Measurements from ENCODE around the gene ATP6AP1. TPM values are rescaled to one million over a fixed set of nuclear protein-coding genes. Genes with fewer than 3 reads are reported as not detected.
A peak's percentile ranks its signal among the peaks of the same experiment; 100 is the strongest.

Gene ATP6AP1
- total RNA-seq, 1 experiment from 2014 or later, result 112 TPM

DNA sequence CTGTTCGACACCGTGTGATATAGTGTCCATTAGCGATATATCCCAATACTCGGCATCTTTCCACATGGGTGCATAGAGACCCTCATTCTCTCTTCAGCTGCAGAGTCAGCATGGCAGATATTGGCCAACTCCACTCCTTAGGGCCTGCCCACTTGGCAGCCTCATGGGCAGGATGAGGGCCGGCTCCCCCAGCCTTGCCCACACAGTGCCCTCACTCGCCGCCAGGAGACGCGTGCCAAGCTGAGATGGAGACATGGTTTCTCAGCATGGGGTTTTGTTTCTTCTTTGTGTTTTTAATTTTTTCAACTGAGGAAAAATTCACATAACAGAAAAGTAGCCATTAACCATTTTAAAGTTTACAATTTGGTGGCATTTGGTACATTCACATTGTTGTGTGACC is 24.3 kb downstream of the ATP6AP1 start:
- TF ChIP-seq, protein P1, sequence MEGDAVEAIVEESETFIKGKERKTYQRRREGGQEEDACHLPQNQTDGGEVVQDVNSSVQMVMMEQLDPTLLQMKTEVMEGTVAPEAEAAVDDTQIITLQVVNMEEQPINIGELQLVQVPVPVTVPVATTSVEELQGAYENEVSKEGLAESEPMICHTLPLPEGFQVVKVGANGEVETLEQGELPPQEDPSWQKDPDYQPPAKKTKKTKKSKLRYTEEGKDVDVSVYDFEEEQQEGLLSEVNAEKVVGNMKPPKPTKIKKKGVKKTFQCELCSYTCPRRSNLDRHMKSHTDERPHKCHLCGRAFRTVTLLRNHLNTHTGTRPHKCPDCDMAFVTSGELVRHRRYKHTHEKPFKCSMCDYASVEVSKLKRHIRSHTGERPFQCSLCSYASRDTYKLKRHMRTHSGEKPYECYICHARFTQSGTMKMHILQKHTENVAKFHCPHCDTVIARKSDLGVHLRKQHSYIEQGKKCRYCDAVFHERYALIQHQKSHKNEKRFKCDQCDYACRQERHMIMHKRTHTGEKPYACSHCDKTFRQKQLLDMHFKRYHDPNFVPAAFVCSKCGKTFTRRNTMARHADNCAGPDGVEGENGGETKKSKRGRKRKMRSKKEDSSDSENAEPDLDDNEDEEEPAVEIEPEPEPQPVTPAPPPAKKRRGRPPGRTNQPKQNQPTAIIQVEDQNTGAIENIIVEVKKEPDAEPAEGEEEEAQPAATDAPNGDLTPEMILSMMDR (IDR thresholded peaks at IDR 0.05; ENCODE audit: insufficient read depth in 1 of 2, low read depth in 1 of 2, low read length in 1 of 2, severe bottlenecking in 1 of 2, unreplicated experiment in 1 of 2), result no peak
- Histone ChIP-seq H3K36me3 (ENCODE audit: control insufficient read depth, insufficient read depth, low read length) (no peaks in the 10 kb centered on the region), H3K4me3 (ENCODE audit: low read depth, low read length) (no peak overlapping the region), H3K27me3 (replicated peaks; ENCODE audit: control insufficient read depth, insufficient read depth, low read length) (no peaks in the 10 kb centered on the region), H3K9me3 (no peaks in the 10 kb centered on the region), H3K4me1 (no peaks in the 10 kb centered on the region)
- H3K36me3 Mint-ChIP-seq (ENCODE audit: insufficient read depth, unreplicated experiment), result peaks cover 21% of the 10 kb centered on the region
- no TSS peak for BruUV-seq (replicated peaks)
- no peak for DNase-seq
- intact Hi-C loops (cut with micrococcal nuclease; ENCODE audit: unreplicated experiment), result no loop called here
- no peaks in the 10 kb centered on the region for H3K4me1 Mint-ChIP-seq (ENCODE audit: low read depth, unreplicated experiment)
- no peak overlapping the region for H3K27ac Mint-ChIP-seq (ENCODE audit: unreplicated experiment)
- CTCF ChIA-PET, result interaction anchor here (0.7 kb wide), 1 partner anchor 643 kb away, joined by 5 read pairs; no protein-coding TSS in a partner anchor
- H3K4me3 Mint-ChIP-seq (ENCODE audit: unreplicated experiment), result no peak overlapping the region
- POLR2A ChIA-PET, result interaction anchor here (0.6 kb wide), 2 partner anchors 33 to 38 kb away, joined by 3 to 5 read pairs; partner anchors contain the start of genes SLC10A3 and UBL4A
- H3K9me3 Mint-ChIP-seq (ENCODE audit: unreplicated experiment), result no peaks in the 10 kb centered on the region
- no peaks in the 10 kb centered on the region for H3K27me3 Mint-ChIP-seq (ENCODE audit: insufficient read depth, unreplicated experiment)

DNA sequence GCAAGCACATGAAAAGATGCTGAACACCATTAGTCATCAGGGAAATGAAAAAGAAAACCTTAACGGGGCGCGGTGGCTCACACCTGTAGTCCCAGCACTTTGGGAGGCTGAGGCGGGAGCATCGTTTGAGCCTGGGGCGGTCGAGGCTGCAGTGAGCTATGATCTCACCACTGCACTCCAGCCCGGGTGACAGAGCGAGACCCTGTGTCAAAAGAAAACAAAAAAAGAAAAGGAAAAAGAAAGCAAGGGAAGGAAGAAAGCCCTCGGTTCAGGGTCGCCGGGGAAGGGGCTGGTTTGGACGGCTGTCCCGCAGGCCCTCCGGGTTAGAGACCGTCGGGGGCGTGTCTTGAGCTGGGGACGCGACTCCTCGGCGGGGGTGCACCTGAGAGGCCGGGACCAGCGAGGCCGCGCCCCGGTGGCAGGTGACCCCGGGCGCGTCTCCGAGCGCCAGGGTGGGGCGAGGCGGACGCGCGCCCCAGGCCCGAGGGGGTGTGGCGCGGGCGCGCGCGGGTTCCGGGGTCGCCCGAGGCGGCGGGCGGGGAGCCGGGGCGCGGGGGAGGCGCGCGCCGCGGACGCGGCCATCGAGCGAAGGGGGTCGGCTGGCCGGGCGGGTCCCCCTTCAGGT is 29.1 kb downstream of the ATP6AP1 start:
- CTCF ChIA-PET, result interaction anchor here (1.0 to 1.2 kb wide), 2 partner anchors 69 to 84 kb away, joined by 3 to 4 read pairs; no protein-coding TSS in a partner anchor
- H3K4me1 Mint-ChIP-seq (ENCODE audit: low read depth, unreplicated experiment), result no peaks in the 10 kb centered on the region

GRCh38 chrX:154458116-154458953 is 29.9 kb downstream of the ATP6AP1 start, which contains the start of gene PLXNA3:
Gene PLXNA3 (plus strand): TSS chrX:154458281. CDS start chrX:154460184, 1,903 bp downstream.
- no peaks in the 10 kb centered on the region for H3K9me3 Mint-ChIP-seq (ENCODE audit: unreplicated experiment)

More for the DNA sequence above, 29.1 kb downstream of the ATP6AP1 start:
- Mint-ChIP-seq H3K27ac (ENCODE audit: unreplicated experiment) (peak overlapping the region; percentile 93), H3K4me3 (ENCODE audit: unreplicated experiment) (peak overlapping the region; percentile 98), H3K9me3 (ENCODE audit: unreplicated experiment) (no peaks in the 10 kb centered on the region), H3K36me3 (ENCODE audit: insufficient read depth, unreplicated experiment) (peaks cover 29% of the 10 kb centered on the region), H3K27me3 (ENCODE audit: insufficient read depth, unreplicated experiment) (no peaks in the 10 kb centered on the region)
- DNase-seq, result peak; percentile 74 to 83
- TF ChIP-seq, protein P1 (IDR thresholded peaks at IDR 0.05; ENCODE audit: insufficient read depth in 1 of 2, low read depth in 1 of 2, low read length in 1 of 2, severe bottlenecking in 1 of 2, unreplicated experiment in 1 of 2), result no peak
- Histone ChIP-seq H3K4me1 (no peaks in the 10 kb centered on the region), H3K4me3 (ENCODE audit: low read depth, low read length) (peak overlapping the region; percentile 72), H3K36me3 (ENCODE audit: control insufficient read depth, insufficient read depth, low read length) (no peaks in the 10 kb centered on the region), H3K27me3 (replicated peaks; ENCODE audit: control insufficient read depth, insufficient read depth, low read length) (no peaks in the 10 kb centered on the region), H3K9me3 (no peaks in the 10 kb centered on the region)
- POLR2A ChIA-PET, result interaction anchor here (1.1 to 1.2 kb wide), 2 partner anchors 33 to 60 kb away, joined by 3 read pairs; partner anchors contain the start of gene SLC10A3
- no TSS peak for BruUV-seq (replicated peaks)
- intact Hi-C loops (cut with micrococcal nuclease; ENCODE audit: unreplicated experiment), result no loop called here

More at GRCh38 chrX:154458116-154458953, 29.9 kb downstream of the ATP6AP1 start, which contains the start of gene PLXNA3:
- POLR2A ChIA-PET, result interaction anchor here (1.1 to 1.2 kb wide), 2 partner anchors 32 to 61 kb away, joined by 3 read pairs; partner anchors contain the start of gene SLC10A3
- peak within 1 kb of the TSS; percentile 72 for H3K4me3 ChIP-seq (ENCODE audit: low read depth, low read length)
- Mint-ChIP-seq H3K4me3 (ENCODE audit: unreplicated experiment) (peak within 1 kb of the TSS; percentile 98), H3K36me3 (ENCODE audit: insufficient read depth, unreplicated experiment) (peaks cover 33% of the 10 kb centered on the region), H3K27me3 (ENCODE audit: insufficient read depth, unreplicated experiment) (no peaks in the 10 kb centered on the region), H3K27ac (ENCODE audit: unreplicated experiment) (peak within 1 kb of the TSS; percentile 93), H3K4me1 (ENCODE audit: low read depth, unreplicated experiment) (no peaks in the 10 kb centered on the region)
- TF ChIP-seq, protein P1 (IDR thresholded peaks at IDR 0.05; ENCODE audit: insufficient read depth in 1 of 2, low read depth in 1 of 2, low read length in 1 of 2, severe bottlenecking in 1 of 2, unreplicated experiment in 1 of 2), result no peak
- H3K9me3 ChIP-seq, result no peaks in the 10 kb centered on the region
- no peaks in the 10 kb centered on the region for H3K27me3 ChIP-seq (replicated peaks; ENCODE audit: control insufficient read depth, insufficient read depth, low read length)
- CTCF ChIA-PET, result interaction anchor here (1.0 to 1.2 kb wide), 2 partner anchors 69 to 85 kb away, joined by 3 to 4 read pairs; no protein-coding TSS in a partner anchor
- intact Hi-C loops (cut with micrococcal nuclease; ENCODE audit: unreplicated experiment), result no loop called here
- H3K36me3 ChIP-seq (ENCODE audit: control insufficient read depth, insufficient read depth, low read length), result no peaks in the 10 kb centered on the region
- peak; percentile 46 to 80 for DNase-seq
- no peaks in the 10 kb centered on the region for H3K4me1 ChIP-seq
- BruUV-seq (replicated peaks), result TSS peak; percentile 56
